Esophagus (tissue), 2 donors: ENCODE results near the gene SCN5A. TPM values are rescaled to one million over a fixed set of nuclear protein-coding genes. Genes with fewer than 3 reads are reported as not detected.

Source experiments
- H3K27ac ChIP-seq, 2 donors: one replicate each; pipeline ENCODE4 v1.5.1; 2013; ENCODE audit warnings: low read depth in 2 of 2, mild to moderate bottlenecking in 2 of 2, inconsistent platforms in 1 of 2, low read length in 1 of 2, moderate library complexity in 1 of 2
- H3K27me3 ChIP-seq, 2 donors: one replicate each; pipeline ENCODE4 v1.6.1; 2013; ENCODE audit warnings: low read length in 2 of 2, control low read depth in 1 of 2, mild to moderate bottlenecking in 1 of 2; ENCODE audit not compliant: insufficient read depth in 2 of 2, control insufficient read depth in 1 of 2
- H3K36me3 ChIP-seq, 2 donors: one replicate each; pipeline ENCODE4 v1.6.1; 2013; ENCODE audit warnings: low read length in 1 of 2; ENCODE audit not compliant: control insufficient read depth in 2 of 2, insufficient read depth in 2 of 2
- H3K4me1 ChIP-seq, 2 donors: one replicate each; pipeline ENCODE4 v1.6.1; 2013; ENCODE audit warnings: low read length in 1 of 2; ENCODE audit not compliant: control insufficient read depth in 2 of 2, insufficient read depth in 2 of 2
- H3K4me3 ChIP-seq, 2 donors: one replicate each; pipeline ENCODE4 v1.5.1; 2013; ENCODE audit warnings: low read length in 2 of 2, mild to moderate bottlenecking in 2 of 2, low read depth in 1 of 2, moderate library complexity in 1 of 2
- H3K9me3 ChIP-seq, 2 donors: one replicate each; pipeline ENCODE4 v1.6.1; 2013; ENCODE audit warnings: mild to moderate bottlenecking in 2 of 2, low read depth in 1 of 2, low read length in 1 of 2, moderate library complexity in 1 of 2; ENCODE audit not compliant: control insufficient read depth in 2 of 2, insufficient read depth in 1 of 2
- WGBS, 2 donors: extraction: QIAGEN DNeasy Blood & Tissue Kit; methylation state at CpG; one replicate each; pipeline ENCODE4 v1.1.7; 2013; 5-methylcytosine and 5-hydroxymethylcytosine counted together
- polyA plus RNA-seq, 2 donors: library from polyadenylated mRNA; stranded (reverse); fragments of 200-250 nt; gene quantifications; one replicate each; pipeline ENCODE4 v1.2.3, GENCODE V29; 2013
- donor health status: healthy with polysubstance abuse.
- donor health status: Bipolar disorder and iron deficiency.

Gene SCN5A
- polyA plus RNA-seq, 2 donors: 0.02 to 0.05 TPM

DNA sequence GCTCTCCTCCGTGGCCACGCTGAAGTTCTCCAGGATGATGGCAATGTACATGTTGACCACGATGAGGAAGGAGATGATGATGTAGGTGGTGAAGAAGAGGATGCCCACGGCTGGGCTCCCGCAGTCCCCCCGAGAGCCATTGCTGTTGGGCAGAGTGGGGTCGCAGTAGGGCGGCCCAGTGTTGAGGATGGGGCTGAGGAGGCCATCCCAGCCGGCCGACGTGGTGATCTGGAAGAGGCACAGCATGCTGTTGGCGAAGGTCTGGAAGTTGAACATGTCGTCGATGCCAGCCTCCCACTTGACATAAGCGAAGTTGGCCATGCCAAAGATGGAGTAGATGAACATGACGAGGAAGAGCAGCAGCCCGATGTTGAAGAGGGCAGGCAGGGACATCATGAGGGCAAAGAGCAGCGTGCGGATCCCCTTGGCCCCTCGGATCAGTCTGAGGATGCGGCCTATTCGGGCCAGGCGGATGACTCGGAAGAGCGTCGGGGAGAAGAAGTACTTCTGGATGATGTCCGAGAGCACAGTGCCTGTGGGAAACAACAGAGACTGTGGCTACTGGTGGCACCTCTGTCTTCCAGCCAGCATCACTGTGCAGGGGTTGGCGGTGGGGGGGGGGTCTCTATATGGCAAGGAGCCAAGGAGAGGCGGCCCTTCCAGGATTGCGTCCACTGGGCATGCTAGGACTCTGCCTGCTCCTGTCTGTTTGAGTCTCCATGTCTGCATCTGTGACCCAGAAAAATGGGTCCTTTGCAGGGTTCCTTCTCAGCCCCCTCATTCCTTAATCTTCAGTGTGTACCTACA is 98.3 kb downstream of the SCN5A start:
- Histone ChIP-seq H3K27ac (no peak overlapping the region), H3K9me3 (peaks cover 0 to 2% of the 10 kb centered on the region in 2 donors), H3K4me1 (no peaks in the 10 kb centered on the region), H3K36me3 (no peaks in the 10 kb centered on the region), H3K27me3 (no peaks in the 10 kb centered on the region), H3K4me3 (no peak overlapping the region)
- 94 to 96% methylated on average over 30 of the region's 30 CpGs for WGBS, 2 donors

DNA sequence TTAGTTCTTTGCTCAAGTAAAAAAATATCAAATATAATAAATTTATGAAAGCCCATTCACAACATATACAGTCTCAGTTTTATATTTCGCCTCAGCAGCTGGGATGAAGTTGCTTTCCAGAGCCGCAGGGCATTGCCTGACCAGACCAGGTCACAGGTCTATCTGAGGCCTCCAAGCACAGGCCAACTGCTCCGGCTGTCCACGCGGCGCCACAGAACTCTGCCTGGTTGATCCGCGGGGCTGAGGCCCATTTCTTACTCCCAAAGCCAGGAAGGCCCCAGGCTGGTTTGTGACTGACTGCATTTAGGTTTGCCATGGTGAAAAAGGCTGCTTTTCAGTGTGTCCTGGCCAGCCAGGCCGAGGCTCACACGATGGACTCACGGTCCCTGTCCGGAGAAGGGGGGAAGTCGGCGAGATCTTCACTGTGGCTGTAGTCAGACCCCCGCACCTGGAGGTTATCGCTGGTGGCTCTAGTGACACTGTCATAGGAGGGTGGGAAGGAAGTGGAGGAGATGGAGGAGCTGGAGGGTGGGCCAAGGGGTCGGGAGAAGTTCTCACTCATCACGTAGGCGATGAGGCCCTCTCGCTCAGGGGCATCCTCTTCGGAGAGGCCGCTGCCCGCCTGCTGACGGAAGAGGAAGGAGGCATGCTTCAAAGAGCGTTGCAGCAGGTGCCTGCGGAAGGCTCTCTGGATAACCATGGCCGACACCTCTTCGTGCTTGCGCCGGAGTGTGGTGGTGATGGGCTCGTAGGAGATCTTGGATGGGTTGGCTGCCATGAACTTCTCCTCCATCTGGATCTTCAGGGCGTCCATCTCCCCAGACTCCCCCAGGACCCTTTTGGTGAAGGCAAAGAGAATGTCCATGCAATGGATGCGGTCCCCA is 99.3 kb downstream of the SCN5A start:
- no peak overlapping the region for H3K4me3 ChIP-seq
- H3K9me3 ChIP-seq: peaks cover 0 to 2% of the 10 kb centered on the region in 2 donors
- no peaks in the 10 kb centered on the region for H3K36me3 ChIP-seq
- no peaks in the 10 kb centered on the region for H3K4me1 ChIP-seq
- no peaks in the 10 kb centered on the region for H3K27me3 ChIP-seq
- 93 to 95% methylated on average over 32 to 33 of the region's 33 CpGs for WGBS, 2 donors
- no peak overlapping the region for H3K27ac ChIP-seq

DNA sequence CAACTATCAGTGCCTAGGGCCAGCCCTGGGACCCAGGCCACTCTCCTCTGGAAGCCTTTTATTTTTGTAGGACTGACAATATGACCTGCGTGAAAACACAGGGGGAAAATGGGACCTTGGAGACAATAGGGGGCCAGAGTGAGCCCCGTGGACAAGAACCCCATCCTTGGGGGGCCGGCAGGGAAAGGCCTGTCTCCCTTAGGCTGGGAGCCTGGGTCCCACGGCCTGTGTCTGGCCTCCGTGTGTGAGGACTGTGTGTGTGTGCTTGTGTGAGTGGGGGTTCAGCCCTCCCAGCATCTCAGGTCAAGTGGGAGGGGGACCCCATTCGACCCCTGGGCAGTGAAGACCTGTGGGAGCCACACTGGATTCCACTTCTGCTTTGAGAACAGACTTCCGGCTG is 100.0 kb downstream of the SCN5A start:
- H3K4me1 ChIP-seq: no peaks in the 10 kb centered on the region
- no peak overlapping the region for H3K4me3 ChIP-seq
- peaks cover 0 to 2% of the 10 kb centered on the region in 2 donors for H3K9me3 ChIP-seq
- H3K36me3 ChIP-seq: no peaks in the 10 kb centered on the region
- H3K27ac ChIP-seq: no peak overlapping the region
- 82 to 85% methylated on average over 7 of the region's 7 CpGs for WGBS, 2 donors
- no peaks in the 10 kb centered on the region for H3K27me3 ChIP-seq

GRCh38 chr3:38549082-38549481 is 100.4 kb downstream of the SCN5A start:
- no peaks in the 10 kb centered on the region for H3K27me3 ChIP-seq
- no peaks in the 10 kb centered on the region for H3K36me3 ChIP-seq
- no peak overlapping the region for H3K27ac ChIP-seq
- 80 to 89% methylated on average over 9 of the region's 9 CpGs for WGBS, 2 donors
- peaks cover 0 to 2% of the 10 kb centered on the region in 2 donors for H3K9me3 ChIP-seq
- H3K4me1 ChIP-seq: no peaks in the 10 kb centered on the region
- no peak overlapping the region for H3K4me3 ChIP-seq

DNA sequence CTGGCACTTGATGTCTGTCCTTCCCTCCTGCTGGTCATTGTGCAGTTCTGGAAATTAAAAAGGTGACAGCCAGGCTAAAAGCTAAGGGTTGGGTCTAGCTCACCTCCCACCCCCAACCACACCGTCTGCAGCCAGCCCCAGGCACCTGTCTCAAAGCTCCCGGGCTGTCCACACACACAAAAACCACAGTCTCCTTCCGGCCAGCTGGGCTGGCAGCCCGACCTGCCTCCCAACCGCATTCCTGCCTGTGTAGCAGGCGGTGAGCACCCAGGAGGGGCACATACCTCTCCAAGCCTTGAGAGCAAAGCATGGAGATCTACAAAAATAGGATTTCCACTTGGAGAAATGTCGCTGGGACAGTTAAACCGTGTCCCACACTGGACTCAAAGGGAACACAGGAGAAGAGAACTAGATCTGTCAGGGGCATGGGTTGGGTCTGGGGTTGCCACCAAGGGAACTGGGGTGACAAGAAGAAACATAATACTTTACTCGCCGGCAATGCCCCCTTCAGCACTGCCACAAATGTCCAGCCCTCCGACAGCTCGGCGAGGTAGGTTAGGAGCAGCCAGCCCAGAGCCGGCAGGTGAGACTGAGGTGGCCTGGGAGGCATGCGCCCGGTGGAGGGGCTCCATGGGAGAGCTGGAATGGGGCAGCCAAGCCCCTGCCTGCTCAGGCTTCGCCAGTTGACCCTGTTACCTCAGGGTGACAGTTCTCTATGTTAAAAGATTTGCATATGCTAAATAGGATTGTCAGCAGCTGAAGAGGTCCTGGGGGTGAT is 101.1 kb downstream of the SCN5A start:
- no peak overlapping the region for H3K27ac ChIP-seq
- WGBS, 2 donors: 67 to 68% methylated on average over 17 of the region's 17 CpGs

DNA sequence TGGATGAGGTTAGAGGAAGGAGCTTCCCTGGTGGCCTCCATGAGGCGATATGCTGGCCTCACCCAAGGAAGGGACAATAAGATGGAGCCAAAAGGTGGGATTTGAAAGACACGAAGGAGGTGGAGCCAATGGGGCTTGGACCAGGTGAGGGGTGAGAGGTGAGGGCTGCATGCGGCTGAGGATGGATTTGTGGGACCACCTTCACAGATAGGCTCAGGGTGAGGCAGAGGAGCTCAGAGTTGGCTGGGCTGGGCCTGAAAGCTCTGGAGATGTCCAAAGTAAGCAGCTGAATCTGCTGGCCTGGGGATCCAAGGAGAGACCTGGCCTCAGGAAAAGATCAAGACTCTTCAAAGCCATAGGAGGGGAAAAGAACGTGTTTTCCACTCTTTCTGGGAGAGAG is 103.5 kb downstream of the SCN5A start:
- H3K4me1 ChIP-seq: peaks cover 0 to 3% of the 10 kb centered on the region in 2 donors
- no peak overlapping the region for H3K27ac ChIP-seq
- no peak overlapping the region for H3K4me3 ChIP-seq
- H3K9me3 ChIP-seq: peaks cover 0 to 2% of the 10 kb centered on the region in 2 donors
- H3K27me3 ChIP-seq: no peaks in the 10 kb centered on the region
- H3K36me3 ChIP-seq: no peaks in the 10 kb centered on the region
- WGBS, 2 donors: 85 to 88% methylated on average over 4 of the region's 4 CpGs

More for the DNA sequence above, 101.1 kb downstream of the SCN5A start:
- Histone ChIP-seq H3K9me3 (peaks cover 0 to 2% of the 10 kb centered on the region in 2 donors), H3K27me3 (no peaks in the 10 kb centered on the region), H3K4me1 (peaks cover 0 to 2% of the 10 kb centered on the region in 2 donors), H3K36me3 (no peaks in the 10 kb centered on the region), H3K4me3 (no peak overlapping the region)

- H3K4me3 ChIP-seq: no peak overlapping the region
- H3K36me3 ChIP-seq: no peaks in the 10 kb centered on the region
- peaks cover 0 to 3% of the 10 kb centered on the region in 2 donors for H3K4me1 ChIP-seq
- H3K9me3 ChIP-seq: no peaks in the 10 kb centered on the region
- WGBS, 2 donors: 75 to 92% methylated on average over 1 of the region's 1 CpG
- H3K27ac ChIP-seq: no peak overlapping the region
- H3K27me3 ChIP-seq: no peaks in the 10 kb centered on the region
These were observed 103.9 kb downstream of the SCN5A start for GRCh38 chr3:38545550-38545949.

DNA sequence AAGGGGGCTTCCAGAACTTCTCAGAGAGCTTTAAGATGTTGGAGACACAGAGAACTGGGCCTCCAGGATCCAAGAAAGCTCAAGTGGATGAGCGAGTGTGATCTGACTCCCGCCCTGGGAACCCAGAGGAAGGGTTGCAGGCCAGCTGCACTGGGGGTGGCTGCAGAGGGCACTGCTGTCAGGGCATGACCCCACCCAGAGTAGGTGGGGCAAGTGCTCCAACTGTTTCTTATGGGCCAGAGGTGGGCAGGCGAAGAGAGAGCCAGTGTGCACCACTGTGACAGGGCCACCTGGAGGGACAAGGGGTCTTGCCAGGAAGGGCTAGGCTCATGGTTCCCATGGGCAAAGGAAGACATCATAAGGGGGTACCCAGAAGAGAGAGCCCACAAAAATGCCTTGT is 104.6 kb downstream of the SCN5A start:
- Histone ChIP-seq H3K4me1 (peaks cover 0 to 3% of the 10 kb centered on the region in 2 donors), H3K27me3 (no peaks in the 10 kb centered on the region), H3K9me3 (no peaks in the 10 kb centered on the region), H3K36me3 (no peaks in the 10 kb centered on the region), H3K4me3 (no peak overlapping the region), H3K27ac (no peak overlapping the region)
- 90 to 98% methylated on average over 3 of the region's 3 CpGs for WGBS, 2 donors

DNA sequence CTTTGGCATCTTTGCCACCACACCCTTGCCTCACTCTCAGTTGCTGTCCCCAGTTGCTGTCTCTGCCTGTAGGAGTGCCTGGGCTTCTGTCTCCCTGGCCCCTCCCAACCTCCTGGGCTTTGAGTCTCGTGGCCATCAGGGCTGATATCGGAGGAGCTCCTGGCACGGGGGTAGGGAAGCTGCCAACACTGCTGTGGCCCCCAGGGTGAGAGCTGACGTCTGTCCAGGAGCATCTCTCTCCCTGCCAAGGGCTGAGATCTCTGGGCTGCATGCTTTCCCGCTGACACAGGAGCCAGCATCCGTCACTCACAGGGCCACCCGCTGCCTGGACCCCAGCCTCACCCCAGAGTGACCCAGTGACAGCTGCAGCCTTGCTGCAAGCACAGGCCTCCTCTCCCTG is 105.9 kb downstream of the SCN5A start:
- H3K9me3 ChIP-seq: no peaks in the 10 kb centered on the region
- peaks cover under 1 to 3% of the 10 kb centered on the region in 2 donors for H3K4me1 ChIP-seq
- H3K36me3 ChIP-seq: no peaks in the 10 kb centered on the region
- no peaks in the 10 kb centered on the region for H3K27me3 ChIP-seq
- no peak overlapping the region for H3K4me3 ChIP-seq
- no peak overlapping the region for H3K27ac ChIP-seq
- 47 to 50% methylated on average over 7 of the region's 7 CpGs for WGBS, 2 donors
